IPS-15b (cell line): ENCODE measurements around the gene HIC2.
"Not testable (repeated sequence)": the region's sequence is repeated elsewhere in the genome, so short reads cannot be mapped to it uniquely, and the experiment has no call there.

Experiments
- H3K27me3 ChIP-seq: one replicate; pipeline ENCODE4 v1.6.1; 2013; ENCODE audit warnings: low read length; ENCODE audit not compliant: control insufficient read depth, insufficient read depth
- H3K36me3 ChIP-seq: one replicate; pipeline ENCODE4 v1.6.1; 2013; ENCODE audit warnings: low read length; ENCODE audit not compliant: control insufficient read depth, insufficient read depth
- H3K4me1 ChIP-seq: one replicate; pipeline ENCODE4 v1.6.1; 2013; ENCODE audit warnings: mild to moderate bottlenecking, low read length; ENCODE audit not compliant: control insufficient read depth, insufficient read depth
- H3K4me3 ChIP-seq: one replicate; pipeline ENCODE4 v1.5.1; 2013; ENCODE audit warnings: low read depth, low read length
- H3K9ac ChIP-seq: one replicate; pipeline ENCODE4 v1.6.1; 2013; ENCODE audit warnings: low read depth, mild to moderate bottlenecking, low read length
- H3K9me3 ChIP-seq: one replicate; pipeline ENCODE4 v1.6.1; 2013; ENCODE audit warnings: mild to moderate bottlenecking, low read length; ENCODE audit not compliant: control insufficient read depth, insufficient read depth

The HIC2 gene

GRCh38 chr22:21417227-21417746 lies at the start of gene HIC2:
HIC2 (plus strand) TSS chr22:21417371; CDS start chr22:21442832, 25,461 bp downstream.
- not testable (repeated sequence) for H3K36me3 ChIP-seq, H3K4me1 ChIP-seq, H3K27me3 ChIP-seq, H3K4me3 ChIP-seq, H3K9me3 ChIP-seq, H3K9ac ChIP-seq

GRCh38 chr22:21368603-21369310 lies 48.4 kb upstream of the HIC2 start:
- not testable (repeated sequence) for H3K4me3 ChIP-seq, H3K36me3 ChIP-seq, H3K27me3 ChIP-seq, H3K9me3 ChIP-seq, H3K9ac ChIP-seq, H3K4me1 ChIP-seq

GRCh38 chr22:21375880-21376279 lies 41.3 kb upstream of the HIC2 start:
- not testable (repeated sequence) for H3K36me3 ChIP-seq, H3K4me1 ChIP-seq, H3K9me3 ChIP-seq, H3K4me3 ChIP-seq, H3K27me3 ChIP-seq, H3K9ac ChIP-seq

- H3K9me3 ChIP-seq, H3K36me3 ChIP-seq, H3K4me3 ChIP-seq, H3K9ac ChIP-seq, H3K27me3 ChIP-seq, H3K4me1 ChIP-seq: not testable (repeated sequence)
These were observed 33.3 kb upstream of the HIC2 start, which contains the start of gene RIMBP3B for GRCh38 chr22:21383701-21384467. RIMBP3B (plus strand) TSS chr22:21383751; CDS start chr22:21383859, 108 bp downstream.

GRCh38 chr22:21384468-21385357 lies 32.5 kb upstream of the HIC2 start:
- H3K36me3 ChIP-seq, H3K27me3 ChIP-seq, H3K9ac ChIP-seq, H3K4me3 ChIP-seq, H3K4me1 ChIP-seq, H3K9me3 ChIP-seq: not testable (repeated sequence)

GRCh38 chr22:21389480-21389879 lies 27.7 kb upstream of the HIC2 start:
- H3K36me3 ChIP-seq, H3K27me3 ChIP-seq, H3K4me3 ChIP-seq, H3K9me3 ChIP-seq, H3K4me1 ChIP-seq, H3K9ac ChIP-seq: not testable (repeated sequence)

GRCh38 chr22:21390013-21390412 lies 27.2 kb upstream of the HIC2 start:
- not testable (repeated sequence) for H3K27me3 ChIP-seq, H3K4me1 ChIP-seq

GRCh38 chr22:21394613-21395012 lies 22.6 kb upstream of the HIC2 start:
- not testable (repeated sequence) for H3K9ac ChIP-seq, H3K4me3 ChIP-seq, H3K9me3 ChIP-seq, H3K27me3 ChIP-seq, H3K4me1 ChIP-seq, H3K36me3 ChIP-seq

More at GRCh38 chr22:21390013-21390412, 27.2 kb upstream of the HIC2 start:
- not testable (repeated sequence) for H3K9me3 ChIP-seq, H3K36me3 ChIP-seq, H3K9ac ChIP-seq, H3K4me3 ChIP-seq

GRCh38 chr22:21401197-21401969 lies 15.8 kb upstream of the HIC2 start:
- H3K4me3 ChIP-seq, H3K4me1 ChIP-seq, H3K9ac ChIP-seq, H3K36me3 ChIP-seq, H3K9me3 ChIP-seq, H3K27me3 ChIP-seq: not testable (repeated sequence)

- H3K4me1 ChIP-seq, H3K36me3 ChIP-seq, H3K4me3 ChIP-seq, H3K9ac ChIP-seq, H3K9me3 ChIP-seq, H3K27me3 ChIP-seq: not testable (repeated sequence)
These were observed 14.3 kb upstream of the HIC2 start for GRCh38 chr22:21402763-21403314.

GRCh38 chr22:21407139-21407538 lies 10.0 kb upstream of the HIC2 start:
- H3K4me3 ChIP-seq, H3K9me3 ChIP-seq, H3K9ac ChIP-seq, H3K27me3 ChIP-seq, H3K36me3 ChIP-seq, H3K4me1 ChIP-seq: not testable (repeated sequence)
